ENCODE measurements around the gene EYA2. TPM values are rescaled to one million over a fixed set of nuclear protein-coding genes. Genes with fewer than 3 reads are reported as not detected.

The EYA2 gene
- total and polyA plus RNA-seq, 4 donors = 0.17 to 0.54 (median 0.23) TPM; not detected in 1

GRCh38 chr20:47188540-47188939 is 293.9 kb downstream of the EYA2 start:
- no peaks in the 10 kb centered on the region for H3K4me1 ChIP-seq (ENCODE audit: control insufficient read depth in 4 of 4, insufficient read depth in 4 of 4, low read length in 3 of 4)
- H3K4me3 ChIP-seq (ENCODE audit: low read depth in 1 of 3, low read length in 3 of 3) = no peak overlapping the region
- no peaks in the 10 kb centered on the region for H3K9me3 ChIP-seq (ENCODE audit: control insufficient read depth in 4 of 4, low read length in 3 of 4)
- 64% methylated on average over 5 of the region's 5 CpGs for WGBS
- no peak overlapping the region for H3K9ac ChIP-seq (ENCODE audit: low read depth in 1 of 2, low read length in 2 of 2)
- no peaks in the 10 kb centered on the region for H3K27me3 ChIP-seq (ENCODE audit: control insufficient read depth in 4 of 4, insufficient read depth in 4 of 4, low read length in 3 of 4)
- DNase-seq (ENCODE audit: low spot score) = no peak
- no peak overlapping the region for H3K27ac ChIP-seq (ENCODE audit: low read depth in 1 of 2, low read length in 2 of 2)
- no peak for TF ChIP-seq HNF4G (IDR thresholded peaks at IDR 0.05)
- no peak for TF ChIP-seq GABPA (IDR thresholded peaks at IDR 0.05 in 1 of 2, conservative IDR thresholded peaks at IDR 0.05 in 1 of 2)
- no peak for TF ChIP-seq HNF4A (conservative IDR thresholded peaks at IDR 0.05)
- no peak for TF ChIP-seq SP1 (IDR thresholded peaks at IDR 0.05)
- TF ChIP-seq NR2F2 (IDR thresholded peaks at IDR 0.05) = no peak
- no peak for TF ChIP-seq FOXA1 (IDR thresholded peaks at IDR 0.05)
- TF ChIP-seq JUND (IDR thresholded peaks at IDR 0.05) = no peak
- no peak for TF ChIP-seq FOXA2 (IDR thresholded peaks at IDR 0.05)
- no peak for TF ChIP-seq RXRA (IDR thresholded peaks at IDR 0.05)
- TF ChIP-seq, protein P1, sequence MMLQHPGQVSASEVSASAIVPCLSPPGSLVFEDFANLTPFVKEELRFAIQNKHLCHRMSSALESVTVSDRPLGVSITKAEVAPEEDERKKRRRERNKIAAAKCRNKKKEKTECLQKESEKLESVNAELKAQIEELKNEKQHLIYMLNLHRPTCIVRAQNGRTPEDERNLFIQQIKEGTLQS (IDR thresholded peaks at IDR 0.05) = no peak
- TF ChIP-seq RAD21 (IDR thresholded peaks at IDR 0.05) = no peak
- TF ChIP-seq, protein P2, sequence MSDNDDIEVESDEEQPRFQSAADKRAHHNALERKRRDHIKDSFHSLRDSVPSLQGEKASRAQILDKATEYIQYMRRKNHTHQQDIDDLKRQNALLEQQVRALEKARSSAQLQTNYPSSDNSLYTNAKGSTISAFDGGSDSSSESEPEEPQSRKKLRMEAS (IDR thresholded peaks at IDR 0.05) = no peak
- no peak for TF ChIP-seq EGR1 (IDR thresholded peaks at IDR 0.05; ENCODE audit: low read depth in 2 of 2)
- peaks cover 0 to 2% (median 0%) of the 10 kb centered on the region in 4 donors for H3K36me3 ChIP-seq (ENCODE audit: control insufficient read depth in 4 of 4, insufficient read depth in 3 of 4, low read depth in 1 of 4, low read length in 3 of 4)

- no peaks in the 10 kb centered on the region for H3K27me3 ChIP-seq (ENCODE audit: control insufficient read depth in 4 of 4, insufficient read depth in 4 of 4, low read length in 3 of 4)
- no peak for DNase-seq (ENCODE audit: low spot score)
These were observed 294.4 kb downstream of the EYA2 start for GRCh38 chr20:47189060-47189459.

More at GRCh38 chr20:47189060-47189459, 294.4 kb downstream of the EYA2 start:
- Histone ChIP-seq H3K36me3 (ENCODE audit: control insufficient read depth in 4 of 4, insufficient read depth in 3 of 4, low read depth in 1 of 4, low read length in 3 of 4) (peaks cover 0 to 2% (median 0%) of the 10 kb centered on the region in 4 donors), H3K4me3 (ENCODE audit: low read depth in 1 of 3, low read length in 3 of 3) (no peak overlapping the region), H3K9ac (ENCODE audit: low read depth in 1 of 2, low read length in 2 of 2) (no peak overlapping the region), H3K27ac (ENCODE audit: low read depth in 1 of 2, low read length in 2 of 2) (no peak overlapping the region), H3K4me1 (ENCODE audit: control insufficient read depth in 4 of 4, insufficient read depth in 4 of 4, low read length in 3 of 4) (no peaks in the 10 kb centered on the region), H3K9me3 (ENCODE audit: control insufficient read depth in 4 of 4, low read length in 3 of 4) (no peaks in the 10 kb centered on the region)
- 60% methylated on average over 11 of the region's 11 CpGs for WGBS
- TF ChIP-seq, protein P3, sequence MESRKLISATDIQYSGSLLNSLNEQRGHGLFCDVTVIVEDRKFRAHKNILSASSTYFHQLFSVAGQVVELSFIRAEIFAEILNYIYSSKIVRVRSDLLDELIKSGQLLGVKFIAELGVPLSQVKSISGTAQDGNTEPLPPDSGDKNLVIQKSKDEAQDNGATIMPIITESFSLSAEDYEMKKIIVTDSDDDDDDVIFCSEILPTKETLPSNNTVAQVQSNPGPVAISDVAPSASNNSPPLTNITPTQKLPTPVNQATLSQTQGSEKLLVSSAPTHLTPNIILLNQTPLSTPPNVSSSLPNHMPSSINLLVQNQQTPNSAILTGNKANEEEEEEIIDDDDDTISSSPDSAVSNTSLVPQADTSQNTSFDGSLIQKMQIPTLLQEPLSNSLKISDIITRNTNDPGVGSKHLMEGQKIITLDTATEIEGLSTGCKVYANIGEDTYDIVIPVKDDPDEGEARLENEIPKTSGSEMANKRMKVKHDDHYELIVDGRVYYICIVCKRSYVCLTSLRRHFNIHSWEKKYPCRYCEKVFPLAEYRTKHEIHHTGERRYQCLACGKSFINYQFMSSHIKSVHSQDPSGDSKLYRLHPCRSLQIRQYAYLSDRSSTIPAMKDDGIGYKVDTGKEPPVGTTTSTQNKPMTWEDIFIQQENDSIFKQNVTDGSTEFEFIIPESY (IDR thresholded peaks at IDR 0.05) = no peak
- no peak for TF ChIP-seq JUND (IDR thresholded peaks at IDR 0.05)
- no peak for TF ChIP-seq TAF1 (conservative IDR thresholded peaks at IDR 0.05)
- no peak for TF ChIP-seq NR2F2 (IDR thresholded peaks at IDR 0.05)
- no peak for TF ChIP-seq SP1 (IDR thresholded peaks at IDR 0.05)
- TF ChIP-seq, protein P1 (IDR thresholded peaks at IDR 0.05) = no peak
- TF ChIP-seq HNF4A (conservative IDR thresholded peaks at IDR 0.05) = no peak
- no peak for TF ChIP-seq HNF4G (IDR thresholded peaks at IDR 0.05)
- no peak for TF ChIP-seq GABPA (IDR thresholded peaks at IDR 0.05 in 1 of 2, conservative IDR thresholded peaks at IDR 0.05 in 1 of 2)
- TF ChIP-seq, protein P2 (IDR thresholded peaks at IDR 0.05) = no peak
- no peak for TF ChIP-seq EGR1 (IDR thresholded peaks at IDR 0.05; ENCODE audit: low read depth in 2 of 2)
- no peak for TF ChIP-seq FOXA2 (IDR thresholded peaks at IDR 0.05)
- no peak for TF ChIP-seq FOXA1 (IDR thresholded peaks at IDR 0.05)
- no peak for TF ChIP-seq RXRA (IDR thresholded peaks at IDR 0.05)
- TF ChIP-seq YY1 (IDR thresholded peaks at IDR 0.05) = no peak
- TF ChIP-seq RAD21 (IDR thresholded peaks at IDR 0.05) = no peak
- TF ChIP-seq, protein P4, sequence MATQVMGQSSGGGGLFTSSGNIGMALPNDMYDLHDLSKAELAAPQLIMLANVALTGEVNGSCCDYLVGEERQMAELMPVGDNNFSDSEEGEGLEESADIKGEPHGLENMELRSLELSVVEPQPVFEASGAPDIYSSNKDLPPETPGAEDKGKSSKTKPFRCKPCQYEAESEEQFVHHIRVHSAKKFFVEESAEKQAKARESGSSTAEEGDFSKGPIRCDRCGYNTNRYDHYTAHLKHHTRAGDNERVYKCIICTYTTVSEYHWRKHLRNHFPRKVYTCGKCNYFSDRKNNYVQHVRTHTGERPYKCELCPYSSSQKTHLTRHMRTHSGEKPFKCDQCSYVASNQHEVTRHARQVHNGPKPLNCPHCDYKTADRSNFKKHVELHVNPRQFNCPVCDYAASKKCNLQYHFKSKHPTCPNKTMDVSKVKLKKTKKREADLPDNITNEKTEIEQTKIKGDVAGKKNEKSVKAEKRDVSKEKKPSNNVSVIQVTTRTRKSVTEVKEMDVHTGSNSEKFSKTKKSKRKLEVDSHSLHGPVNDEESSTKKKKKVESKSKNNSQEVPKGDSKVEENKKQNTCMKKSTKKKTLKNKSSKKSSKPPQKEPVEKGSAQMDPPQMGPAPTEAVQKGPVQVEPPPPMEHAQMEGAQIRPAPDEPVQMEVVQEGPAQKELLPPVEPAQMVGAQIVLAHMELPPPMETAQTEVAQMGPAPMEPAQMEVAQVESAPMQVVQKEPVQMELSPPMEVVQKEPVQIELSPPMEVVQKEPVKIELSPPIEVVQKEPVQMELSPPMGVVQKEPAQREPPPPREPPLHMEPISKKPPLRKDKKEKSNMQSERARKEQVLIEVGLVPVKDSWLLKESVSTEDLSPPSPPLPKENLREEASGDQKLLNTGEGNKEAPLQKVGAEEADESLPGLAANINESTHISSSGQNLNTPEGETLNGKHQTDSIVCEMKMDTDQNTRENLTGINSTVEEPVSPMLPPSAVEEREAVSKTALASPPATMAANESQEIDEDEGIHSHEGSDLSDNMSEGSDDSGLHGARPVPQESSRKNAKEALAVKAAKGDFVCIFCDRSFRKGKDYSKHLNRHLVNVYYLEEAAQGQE (IDR thresholded peaks at IDR 0.05) = no peak
- no peak for TF ChIP-seq CTCF (IDR thresholded peaks at IDR 0.05; ENCODE audit: low read depth, low read length, missing input control)
